SK-N-MC (cell line): ENCODE results near the gene DICER1.

Experiments used
- FOXP2 ChIP-seq: optimal IDR thresholded peaks from 2 replicates; pipeline ENCODE3; 2011; ENCODE audit warnings: mild to moderate bottlenecking, moderate library complexity; ENCODE audit not compliant: insufficient read depth; ENCODE audit errors: extremely low read length, control extremely low read depth
- POLR2AphosphoS5 ChIP-seq: IDR thresholded peaks from 2 replicates; pipeline ENCODE4 v1.6.1; 2012; ENCODE audit warnings: mild to moderate bottlenecking, low read depth, low read length, borderline replicate concordance

DNA sequence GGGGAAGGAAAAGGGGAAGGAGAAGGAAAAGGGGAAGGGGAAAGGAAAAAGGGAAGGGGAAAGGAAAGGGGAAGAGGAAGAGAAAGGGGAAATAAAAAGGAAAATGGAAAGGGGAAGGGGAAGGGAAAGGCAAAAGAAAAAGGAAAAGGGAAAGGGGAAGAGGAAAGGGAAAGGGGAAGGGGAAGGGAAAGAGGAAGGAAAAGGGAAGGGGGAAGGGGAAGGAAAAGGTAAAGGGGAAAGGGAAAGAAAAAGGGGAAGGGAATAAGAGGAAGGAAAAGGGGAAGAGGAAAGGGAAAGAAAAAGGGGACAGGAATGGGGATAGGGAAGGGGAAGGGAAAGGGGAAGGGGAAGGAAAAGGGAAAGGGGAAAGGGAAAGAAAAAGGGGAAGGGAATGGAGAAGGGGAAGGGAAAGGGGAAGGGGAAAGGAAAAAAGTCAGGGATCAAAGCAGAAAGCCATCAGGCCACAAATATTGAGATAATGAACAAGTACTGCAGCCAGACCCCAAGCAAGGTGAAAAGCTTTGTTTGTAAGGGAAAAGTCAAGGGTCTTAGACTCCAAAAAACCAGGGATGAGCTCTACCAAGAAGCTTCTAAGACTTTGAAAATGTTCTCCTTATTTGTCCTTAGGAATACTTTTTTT, 20.0 kb downstream of the DICER1 start:
- no peak for TF ChIP-seq POLR2AphosphoS5
- TF ChIP-seq FOXP2 = no peak
